ENCODE data around the gene RAD1.

Gene RAD1

GRCh38 chr5:34857894-34858293 lies 57.4 kb downstream of the RAD1 start:
- Histone ChIP-seq H3K79me1 (ENCODE audit: low read depth, low read length) (no peaks in the 10 kb centered on the region), H3K4ac (ENCODE audit: low read length) (no peak overlapping the region), H3K23ac (ENCODE audit: low read depth, low read length, poor library complexity) (no peak overlapping the region), H3K14ac (ENCODE audit: low read length) (no peak overlapping the region), H2BK5ac (ENCODE audit: low read length) (no peak overlapping the region), H4K91ac (ENCODE audit: low read depth, low read length, poor library complexity) (no peak overlapping the region), H2AFZ (ENCODE audit: low read length) (no peak overlapping the region), H2BK12ac (ENCODE audit: low read length) (no peak overlapping the region), H3K9me3 (replicated peaks in 1 of 2; ENCODE audit: control insufficient read depth in 2 of 2, insufficient read depth in 1 of 2, low read depth in 1 of 2, low read length in 2 of 2) (no peaks in the 10 kb centered on the region), H2BK15ac (ENCODE audit: low read length) (no peak overlapping the region), H3K4me1 (ENCODE audit: control insufficient read depth in 2 of 2, insufficient read depth in 1 of 2, low read depth in 1 of 2, low read length in 2 of 2) (peaks cover 0 to 16% of the 10 kb centered on the region in 2 donors), H3K27ac (replicated peaks; ENCODE audit: low read length) (no peak overlapping the region), H2AK5ac (ENCODE audit: low read depth, low read length) (no peak overlapping the region), H3K27me3 (ENCODE audit: control insufficient read depth in 3 of 3, insufficient read depth in 3 of 3, low read depth in 1 of 3, low read length in 3 of 3) (no peaks in the 10 kb centered on the region), H2BK120ac (ENCODE audit: low read depth, low read length) (no peak overlapping the region), H4K8ac (ENCODE audit: low read depth, low read length) (no peak overlapping the region), H3K18ac (ENCODE audit: low read length) (no peak overlapping the region), H3K4me3 (ENCODE audit: low read length in 2 of 2) (no peak overlapping the region), H3K4me2 (ENCODE audit: insufficient read depth, low read length, poor library complexity, severe bottlenecking) (no peak overlapping the region), H3K9ac (ENCODE audit: low read depth, low read length, poor library complexity) (no peak overlapping the region), H3K36me3 (replicated peaks in 1 of 2; ENCODE audit: control insufficient read depth in 2 of 2, insufficient read depth in 2 of 2, low read length in 2 of 2) (no peaks in the 10 kb centered on the region)
- no CpG with 5 or more reads among the region's 1 CpG for WGBS, 2 donors (ENCODE audit: extremely low coverage in 2 of 2, insufficient read length in 2 of 2, insufficient replicate concordance in 1 of 2)
- no peak for DNase-seq (ENCODE audit: low spot score)

- Histone ChIP-seq H3K36me3 (replicated peaks in 1 of 2; ENCODE audit: control insufficient read depth in 2 of 2, insufficient read depth in 2 of 2, low read length in 2 of 2) (no peaks in the 10 kb centered on the region), H2BK12ac (ENCODE audit: low read length) (no peak overlapping the region), H3K23ac (ENCODE audit: low read depth, low read length, poor library complexity) (no peak overlapping the region), H3K4ac (ENCODE audit: low read length) (no peak overlapping the region), H2BK5ac (ENCODE audit: low read length) (no peak overlapping the region), H3K14ac (ENCODE audit: low read length) (no peak overlapping the region), H3K4me2 (ENCODE audit: insufficient read depth, low read length, poor library complexity, severe bottlenecking) (no peak overlapping the region), H3K18ac (ENCODE audit: low read length) (no peak overlapping the region), H3K9ac (ENCODE audit: low read depth, low read length, poor library complexity) (no peak overlapping the region), H4K8ac (ENCODE audit: low read depth, low read length) (no peak overlapping the region), H3K79me1 (ENCODE audit: low read depth, low read length) (no peaks in the 10 kb centered on the region), H3K4me3 (ENCODE audit: low read length in 2 of 2) (no peak overlapping the region), H3K27ac (replicated peaks; ENCODE audit: low read length) (no peak overlapping the region), H3K27me3 (ENCODE audit: control insufficient read depth in 3 of 3, insufficient read depth in 3 of 3, low read depth in 1 of 3, low read length in 3 of 3) (no peaks in the 10 kb centered on the region), H2AFZ (ENCODE audit: low read length) (no peak overlapping the region), H2BK120ac (ENCODE audit: low read depth, low read length) (no peak overlapping the region), H2AK5ac (ENCODE audit: low read depth, low read length) (no peak overlapping the region), H2BK15ac (ENCODE audit: low read length) (no peak overlapping the region), H3K4me1 (ENCODE audit: control insufficient read depth in 2 of 2, insufficient read depth in 1 of 2, low read depth in 1 of 2, low read length in 2 of 2) (peaks cover 0 to 16% of the 10 kb centered on the region in 2 donors), H4K91ac (ENCODE audit: low read depth, low read length, poor library complexity) (no peak overlapping the region), H3K9me3 (replicated peaks in 1 of 2; ENCODE audit: control insufficient read depth in 2 of 2, insufficient read depth in 1 of 2, low read depth in 1 of 2, low read length in 2 of 2) (no peaks in the 10 kb centered on the region)
- no peak for DNase-seq (ENCODE audit: low spot score)
- no CpG with 5 or more reads among the region's 3 CpGs for WGBS, 2 donors (ENCODE audit: extremely low coverage in 2 of 2, insufficient read length in 2 of 2, insufficient replicate concordance in 1 of 2)
Observed at GRCh38 chr5:34857161-34857560, 58.1 kb downstream of the RAD1 start.

Data from neuronal stem cell (in vitro differentiated cells).